SK-N-SH (cell line): ENCODE measurements around the gene CEP63.

ENCODE experiments used
- CTCF ChIP-seq: fragments of 200-600 bp; sonication (generic); IDR thresholded peaks from 2 replicates; pipeline ENCODE4 v1.6.1; 2017; ENCODE audit warnings: antibody characterized with exemption, mild to moderate bottlenecking, moderate library complexity
- SMC3 ChIP-seq: IDR thresholded peaks from 2 replicates; pipeline ENCODE4 v1.6.1; 2012; ENCODE audit warnings: low read depth, low read length, improper control_type of control experiment

DNA sequence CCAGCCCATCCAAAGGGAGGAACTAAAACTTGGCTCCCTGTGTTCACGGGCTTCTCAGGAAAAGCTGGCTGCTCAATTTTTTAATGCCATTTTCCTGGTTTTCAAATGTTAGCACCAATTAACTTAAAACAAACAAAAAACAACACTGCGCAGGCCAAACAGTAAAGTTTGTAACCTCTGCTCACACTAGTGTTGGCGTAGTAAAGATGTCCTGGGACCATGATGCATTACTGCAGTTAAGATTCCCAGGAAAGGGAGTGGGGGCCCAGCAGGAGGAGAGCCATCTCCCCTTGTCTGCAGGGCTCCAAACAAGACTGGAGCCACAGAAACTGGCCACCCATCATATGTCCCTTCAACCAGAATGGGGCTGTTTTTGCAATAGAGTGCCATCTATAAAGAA lies 91.0 kb downstream of the CEP63 start:
- TF ChIP-seq CTCF (no peak), SMC3 (no peak)
